DND-41 (cell line): ENCODE results near the gene IQCF2.
"Not testable (repeated sequence)": the region's sequence is repeated elsewhere in the genome, so short reads cannot be mapped to it uniquely, and the experiment has no call there.

Experiments used
- ATAC-seq: fragments of 200-7000 bp; cut with Tn5 transposase; 3 replicates; pipeline ENCODE4 v1.9.1; 2021; ENCODE audit warnings: low read depth; ENCODE audit not compliant: insufficient read depth
- DNase-seq: peaks from one replicate; pipeline ENCODE4 v3.0.0-alpha.2; 2020
- H2AFZ ChIP-seq: 2 replicates; pipeline ENCODE4 v1.6.0; 2012; ENCODE audit warnings: low read depth, low read length
- H3K27ac ChIP-seq: 2 replicates; pipeline ENCODE4 v1.5.1; 2012; ENCODE audit warnings: low read length, inconsistent platforms
- H3K27me3 ChIP-seq: fragments of 200-600 bp; sonication (generic); 2 replicates; pipeline ENCODE4 v1.6.0; 2012; ENCODE audit warnings: low read length, mild to moderate bottlenecking, inconsistent platforms; ENCODE audit not compliant: insufficient read depth, poor library complexity
- H3K36me3 ChIP-seq: 2 replicates; pipeline ENCODE4 v1.5.1; 2012; ENCODE audit warnings: low read length, inconsistent platforms; ENCODE audit not compliant: insufficient read depth
- H3K4me1 ChIP-seq: 2 replicates; pipeline ENCODE4 v1.5.1; 2012; ENCODE audit warnings: mild to moderate bottlenecking, low read length; ENCODE audit not compliant: insufficient read depth
- H3K4me2 ChIP-seq: 2 replicates; pipeline ENCODE4 v1.6.0; 2012; ENCODE audit warnings: mild to moderate bottlenecking, moderate library complexity, low read length, inconsistent platforms; ENCODE audit not compliant: insufficient read depth
- H3K4me3 ChIP-seq, 2 experiments: fragments of 200-600 bp in 1 of 2; shearing (Covaris generic) in 1 of 2; 2 replicates each; pipeline ENCODE4 v1.5.1; 2012 to 2016; ENCODE audit warnings: inconsistent platforms in 2 of 2, low read length in 2 of 2, mild to moderate bottlenecking in 2 of 2, low read depth in 1 of 2, moderate library complexity in 1 of 2
- H3K79me2 ChIP-seq: 2 replicates; pipeline ENCODE4 v1.6.0; 2012; ENCODE audit warnings: low read length, inconsistent platforms; ENCODE audit not compliant: insufficient read depth
- H3K9ac ChIP-seq: 2 replicates; pipeline ENCODE4 v1.6.0; 2012; ENCODE audit warnings: low read depth, mild to moderate bottlenecking, inconsistent platforms, low read length, moderate library complexity
- H3K9me3 ChIP-seq: 2 replicates; pipeline ENCODE4 v1.5.1; 2012; ENCODE audit warnings: low read length, moderate library complexity, mild to moderate bottlenecking, inconsistent platforms; ENCODE audit not compliant: insufficient read depth, severe bottlenecking
- H4K20me1 ChIP-seq: 2 replicates; pipeline ENCODE4 v1.6.0; 2012; ENCODE audit warnings: low read length; ENCODE audit not compliant: insufficient read depth
- CTCF ChIP-seq: IDR thresholded peaks from 2 replicates; pipeline ENCODE4 v1.5.1; 2012; ENCODE audit warnings: borderline replicate concordance, low read length, moderate library complexity, mild to moderate bottlenecking; ENCODE audit not compliant: poor library complexity, severe bottlenecking; ENCODE audit errors: extremely low read depth
- EZH2 ChIP-seq: IDR thresholded peaks from 3 replicates; pipeline ENCODE4 v1.6.1; 2012; ENCODE audit warnings: borderline replicate concordance, low read depth, mild to moderate bottlenecking, moderate library complexity, low read length, inconsistent platforms; ENCODE audit not compliant: severe bottlenecking

IQCF2 gene

GRCh38 chr3:51896607-51897305 is 35.3 kb downstream of the IQCF2 start:
- H3K4me2 ChIP-seq: no peak overlapping the region

GRCh38 chr3:51897391-51897790 is 36.0 kb downstream of the IQCF2 start:
- no peak overlapping the region for H3K4me2 ChIP-seq
- H3K27me3 ChIP-seq: no peaks in the 10 kb centered on the region
- ATAC-seq (no peak), DNase-seq (no peak)
- H3K9ac ChIP-seq: no peak overlapping the region
- no peaks in the 10 kb centered on the region for H3K9me3 ChIP-seq
- no peaks in the 10 kb centered on the region for H4K20me1 ChIP-seq
- H2AFZ ChIP-seq: no peak overlapping the region
- H3K79me2 ChIP-seq: no peaks in the 10 kb centered on the region
- H3K27ac ChIP-seq: no peak overlapping the region
- no peak overlapping the region for H3K4me3 ChIP-seq
- no peaks in the 10 kb centered on the region for H3K36me3 ChIP-seq
- peaks cover 6% of the 10 kb centered on the region for H3K4me1 ChIP-seq
- no peak for TF ChIP-seq CTCF
- TF ChIP-seq EZH2: no peak

More at GRCh38 chr3:51896607-51897305, 35.3 kb downstream of the IQCF2 start:
- no peak overlapping the region for H3K27ac ChIP-seq
- DNase-seq (no peak), ATAC-seq (no peak)
- no peak overlapping the region for H3K4me3 ChIP-seq
- H3K36me3 ChIP-seq: no peaks in the 10 kb centered on the region
- H2AFZ ChIP-seq: no peak overlapping the region
- no peaks in the 10 kb centered on the region for H3K27me3 ChIP-seq
- H3K4me1 ChIP-seq: peaks cover 13% of the 10 kb centered on the region
- H3K9ac ChIP-seq: no peak overlapping the region
- TF ChIP-seq CTCF (no peak), EZH2 (no peak)
- no peaks in the 10 kb centered on the region for H3K9me3 ChIP-seq
- no peaks in the 10 kb centered on the region for H4K20me1 ChIP-seq
- H3K79me2 ChIP-seq: no peaks in the 10 kb centered on the region

- not testable (repeated sequence) for H3K9me3 ChIP-seq, H3K4me2 ChIP-seq, ATAC-seq, H3K36me3 ChIP-seq, H3K4me1 ChIP-seq, DNase-seq, H3K79me2 ChIP-seq, H4K20me1 ChIP-seq, H3K4me3 ChIP-seq, H3K27me3 ChIP-seq, H2AFZ ChIP-seq, H3K27ac ChIP-seq, H3K9ac ChIP-seq
Measured at GRCh38 chr3:51900043-51900442, 38.6 kb downstream of the IQCF2 start.

- H3K27ac ChIP-seq, H3K79me2 ChIP-seq, H3K9ac ChIP-seq, H2AFZ ChIP-seq, DNase-seq, H3K4me3 ChIP-seq, H3K4me2 ChIP-seq, H4K20me1 ChIP-seq, H3K4me1 ChIP-seq, H3K36me3 ChIP-seq, ATAC-seq, H3K27me3 ChIP-seq, H3K9me3 ChIP-seq: not testable (repeated sequence)
Measured at GRCh38 chr3:51902361-51902760, 40.9 kb downstream of the IQCF2 start.
